Activated B cell treated with CpG ODN at 0.5 μM for 24 hours (primary cell): ENCODE results near the gene NCL. TPM values are rescaled to one million over a fixed set of nuclear protein-coding genes. Genes with fewer than 3 reads are reported as not detected.
A peak's percentile ranks its signal among the peaks of the same experiment; 100 is the strongest.
"Not testable (repeated sequence)": the region's sequence is repeated elsewhere in the genome, so short reads cannot be mapped to it uniquely, and the experiment has no call there.

Experiments used
- ATAC-seq: fragments of 200-7000 bp; cut with Tn5 transposase; one replicate; pipeline ENCODE4 v1.10.0; 2021; ENCODE audit warnings: low read depth, mild to moderate bottlenecking, moderate library complexity
- CTCF ChIA-PET: fragments of 350-600 bp; sonication (Branson Sonifier 250); formaldehyde crosslinking; loops from one replicate; lab custom pipeline; 2021; ENCODE audit warnings: antibody characterized with exemption; lab: Charles Lee
- POLR2A ChIA-PET: fragments of 350-600 bp; sonication (Branson Sonifier 250); formaldehyde crosslinking; loops from one replicate; lab custom pipeline; 2021; ENCODE audit warnings: antibody characterized with exemption; lab: Charles Lee
- DNase-seq: peaks from one replicate; pipeline ENCODE4 v3.0.0; 2022
- H3K27ac Mint-ChIP-seq: one replicate; pipeline ENCODE4 v1.8.0; 2020; ENCODE audit warnings: mixed read lengths
- H3K27me3 Mint-ChIP-seq: one replicate; pipeline ENCODE4 v1.8.0; 2021; ENCODE audit warnings: mixed read lengths
- H3K36me3 Mint-ChIP-seq: one replicate; pipeline ENCODE4 v1.8.0; 2021; ENCODE audit warnings: low read depth, mixed read lengths
- H3K4me1 Mint-ChIP-seq: one replicate; pipeline ENCODE4 v1.8.0; 2021; ENCODE audit warnings: mixed read lengths
- H3K4me3 Mint-ChIP-seq: one replicate; pipeline ENCODE4 v1.8.0; 2020; ENCODE audit warnings: mild to moderate bottlenecking, mixed read lengths
- H3K9me3 Mint-ChIP-seq: one replicate; pipeline ENCODE4 v1.8.0; 2020; ENCODE audit warnings: mixed read lengths
- intact Hi-C: fragments of 100-400 bp; cut with micrococcal nuclease; formaldehyde crosslinking; loops from one replicate; pipeline ENCODE4 v1.15.1; 2024
- total RNA-seq: library from RNA; stranded (reverse); gene quantifications from 2 replicates; pipeline ENCODE4 v1.2.3, GENCODE V29; 2022
- TF ChIP-seq, protein P1 (sequence below): fragments of 200-600 bp; IDR thresholded peaks from one replicate; pipeline ENCODE4 v1.8.0; 2022; ENCODE audit warnings: antibody characterized with exemption, mild to moderate bottlenecking

The NCL gene
- total RNA-seq, 1 donor from 2014 or later = 693 TPM

DNA sequence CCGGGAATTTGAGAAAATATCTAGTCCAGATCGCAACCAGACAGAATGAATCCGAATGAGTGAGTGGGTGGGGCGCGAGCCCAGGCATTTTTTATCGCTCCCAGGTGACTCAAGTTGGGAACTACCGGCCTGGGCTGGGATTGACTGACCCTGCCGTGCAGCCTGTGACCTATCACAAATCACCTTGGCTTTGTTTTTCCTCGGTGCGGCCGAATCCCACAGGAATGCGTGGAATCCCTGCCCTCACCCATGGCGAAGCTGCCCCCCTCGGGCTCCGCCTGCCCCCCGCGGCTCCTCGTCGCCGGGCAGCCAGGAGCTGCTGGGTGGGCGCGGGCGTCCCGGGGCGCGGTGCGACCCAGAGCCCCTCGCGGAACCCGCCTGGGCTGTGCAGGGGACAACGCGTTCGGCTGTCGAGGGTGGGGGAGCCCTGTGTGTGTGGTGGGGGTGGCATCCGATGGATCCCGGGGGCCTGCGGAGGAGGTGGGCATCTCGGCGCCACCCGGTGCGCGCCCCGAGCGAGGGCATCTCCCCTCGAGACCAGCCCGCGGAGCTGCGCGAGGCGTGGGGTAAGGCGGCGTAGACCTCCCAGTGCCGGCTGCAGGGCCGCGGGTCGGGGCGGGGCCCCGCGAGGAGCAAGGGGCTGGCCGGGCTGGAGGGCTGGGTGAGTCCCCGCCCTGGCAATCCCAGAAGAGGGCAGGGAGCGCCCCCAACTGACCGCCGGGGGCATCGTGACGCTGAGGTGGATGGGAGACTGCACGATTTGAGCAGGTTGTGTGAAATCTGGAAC lies 52.3 kb downstream of the NCL start:
- ChIA-PET POLR2A (interaction anchor here (0.8 to 1.8 kb wide), 2 partner anchors 16 to 18 kb away, joined by 3 to 9 read pairs; partner anchors contain the start of gene B3GNT7), CTCF (interaction anchor here (0.8 to 9.7 kb wide), 20 partner anchors 11 to 309 kb away, joined by 3 to 79 read pairs (median 4); no protein-coding TSS in a partner anchor)
- H3K36me3 Mint-ChIP-seq = no peaks in the 10 kb centered on the region

DNA sequence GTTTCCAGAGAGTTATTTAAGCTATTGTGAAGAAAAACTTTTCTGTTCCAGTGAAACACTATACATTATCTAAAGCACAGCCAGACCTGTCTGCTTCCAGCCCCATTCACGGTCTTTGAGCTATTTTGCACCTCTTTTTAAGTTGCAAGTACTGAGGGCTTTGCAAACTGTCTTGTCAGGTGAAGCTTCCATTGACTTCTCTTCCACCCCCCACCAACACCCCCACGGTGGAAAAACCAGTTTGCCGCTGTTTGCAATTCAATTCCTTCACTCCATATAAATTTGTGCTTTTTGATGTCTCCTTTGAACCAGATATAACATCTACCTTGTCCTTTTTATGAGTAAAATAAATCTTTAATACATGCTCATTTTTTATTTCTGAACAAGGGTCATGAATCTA lies 53.0 kb downstream of the NCL start:
- Mint-ChIP-seq H3K27ac (no peak overlapping the region), H3K4me3 (peak overlapping the region; percentile 56), H3K36me3 (no peaks in the 10 kb centered on the region), H3K9me3 (peaks cover 2% of the 10 kb centered on the region), H3K4me1 (peaks cover 9% of the 10 kb centered on the region), H3K27me3 (peaks cover 13% of the 10 kb centered on the region)
- POLR2A ChIA-PET = interaction anchor here (1.8 kb wide), 1 partner anchor 17 kb away, joined by 9 read pairs; no protein-coding TSS in a partner anchor
- CTCF ChIA-PET = interaction anchor here (0.8 to 9.7 kb wide), 6 partner anchors 11 to 308 kb away, joined by 3 to 79 read pairs (median 24); no protein-coding TSS in a partner anchor
- DNase-seq (no peak), ATAC-seq (no peak)
- intact Hi-C loops = no loop called here
- TF ChIP-seq, protein P1, sequence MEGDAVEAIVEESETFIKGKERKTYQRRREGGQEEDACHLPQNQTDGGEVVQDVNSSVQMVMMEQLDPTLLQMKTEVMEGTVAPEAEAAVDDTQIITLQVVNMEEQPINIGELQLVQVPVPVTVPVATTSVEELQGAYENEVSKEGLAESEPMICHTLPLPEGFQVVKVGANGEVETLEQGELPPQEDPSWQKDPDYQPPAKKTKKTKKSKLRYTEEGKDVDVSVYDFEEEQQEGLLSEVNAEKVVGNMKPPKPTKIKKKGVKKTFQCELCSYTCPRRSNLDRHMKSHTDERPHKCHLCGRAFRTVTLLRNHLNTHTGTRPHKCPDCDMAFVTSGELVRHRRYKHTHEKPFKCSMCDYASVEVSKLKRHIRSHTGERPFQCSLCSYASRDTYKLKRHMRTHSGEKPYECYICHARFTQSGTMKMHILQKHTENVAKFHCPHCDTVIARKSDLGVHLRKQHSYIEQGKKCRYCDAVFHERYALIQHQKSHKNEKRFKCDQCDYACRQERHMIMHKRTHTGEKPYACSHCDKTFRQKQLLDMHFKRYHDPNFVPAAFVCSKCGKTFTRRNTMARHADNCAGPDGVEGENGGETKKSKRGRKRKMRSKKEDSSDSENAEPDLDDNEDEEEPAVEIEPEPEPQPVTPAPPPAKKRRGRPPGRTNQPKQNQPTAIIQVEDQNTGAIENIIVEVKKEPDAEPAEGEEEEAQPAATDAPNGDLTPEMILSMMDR = no peak

More for the DNA sequence above, 52.3 kb downstream of the NCL start:
- Mint-ChIP-seq H3K27ac (no peak overlapping the region), H3K4me3 (peak overlapping the region; percentile 56), H3K4me1 (peaks cover 9% of the 10 kb centered on the region), H3K9me3 (peaks cover 2% of the 10 kb centered on the region), H3K27me3 (peaks cover 13% of the 10 kb centered on the region)
- intact Hi-C loops = loop anchor here (1.0 to 2.0 kb wide), 5 partner anchors 17 to 308 kb away; partner anchors contain the start of gene B3GNT7
- DNase-seq = peak; percentile 86
- ATAC-seq = peak; percentile 100
- TF ChIP-seq, protein P1 = no peak

DNA sequence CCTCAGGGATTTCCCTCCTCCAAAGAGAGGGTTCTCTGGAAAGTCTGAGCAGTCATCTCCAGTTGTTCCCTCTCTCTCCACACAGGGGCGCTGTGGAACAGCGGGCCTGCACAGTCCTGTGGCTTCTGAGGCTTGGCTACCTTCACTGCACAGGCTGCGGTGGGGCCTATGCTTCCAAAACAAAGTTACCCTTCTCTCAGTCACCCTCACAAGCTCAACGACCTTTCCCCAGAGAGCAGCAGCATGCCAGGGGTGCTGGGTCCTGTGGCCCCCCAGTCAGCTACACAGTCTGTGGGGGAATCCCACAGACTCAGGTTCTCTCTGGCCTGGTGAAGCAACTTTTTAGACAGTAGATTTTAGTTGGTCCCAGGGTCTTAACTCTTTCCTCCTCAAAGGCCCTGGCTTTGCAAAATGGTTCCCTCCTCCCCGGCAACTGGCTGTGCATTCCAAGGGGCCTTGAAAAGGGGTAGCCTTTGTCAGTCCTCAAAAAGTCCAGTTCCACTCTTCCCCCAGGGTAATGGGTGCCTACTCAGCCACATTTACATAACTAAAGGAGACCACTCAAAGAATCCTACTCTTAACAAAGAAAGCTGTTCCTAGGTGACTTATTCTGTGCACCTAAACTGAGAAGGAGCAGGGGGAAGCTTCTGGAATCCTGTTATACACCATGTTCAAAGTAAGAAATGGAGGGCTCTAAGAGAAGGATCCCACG lies 53.8 kb downstream of the NCL start:
- DNase-seq (no peak), ATAC-seq (no peak)
- H3K36me3 Mint-ChIP-seq = no peaks in the 10 kb centered on the region
- peaks cover 2% of the 10 kb centered on the region for H3K9me3 Mint-ChIP-seq
- TF ChIP-seq, protein P1 = no peak
- intact Hi-C loops = no loop called here
- no peak overlapping the region for H3K27ac Mint-ChIP-seq
- peaks cover 9% of the 10 kb centered on the region for H3K27me3 Mint-ChIP-seq
- CTCF ChIA-PET = interaction anchor here (1.3 to 9.7 kb wide), 6 partner anchors 10 to 308 kb away, joined by 4 to 79 read pairs (median 24); no protein-coding TSS in a partner anchor
- H3K4me3 Mint-ChIP-seq = no peak overlapping the region
- peaks cover 16% of the 10 kb centered on the region for H3K4me1 Mint-ChIP-seq
- POLR2A ChIA-PET = interaction anchor here (1.0 to 1.8 kb wide), 2 partner anchors 16 to 112 kb away, joined by 3 to 9 read pairs; no protein-coding TSS in a partner anchor

DNA sequence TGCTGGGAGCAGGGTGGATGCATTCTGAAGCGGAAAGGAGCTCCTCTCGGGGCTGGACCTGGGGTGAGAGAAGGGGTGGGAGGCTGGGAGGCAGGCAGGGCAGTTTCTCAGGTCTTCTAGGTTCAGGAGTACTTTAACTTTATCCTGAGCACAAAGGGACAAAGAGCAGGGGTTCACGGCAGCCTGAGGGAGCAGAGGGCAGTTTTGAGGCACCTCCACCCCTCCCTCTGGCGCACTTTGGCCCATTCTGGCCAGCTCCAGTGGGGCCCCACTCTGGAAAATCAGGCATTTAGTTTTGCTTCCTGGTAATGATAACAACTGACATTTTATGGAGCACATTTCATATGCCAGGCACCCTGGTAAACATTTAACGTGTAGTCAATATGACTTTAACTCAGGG lies 54.5 kb downstream of the NCL start:
- Mint-ChIP-seq H3K9me3 (peaks cover 2% of the 10 kb centered on the region), H3K4me1 (peaks cover 22% of the 10 kb centered on the region), H3K4me3 (no peak overlapping the region), H3K36me3 (no peaks in the 10 kb centered on the region), H3K27ac (no peak overlapping the region), H3K27me3 (peaks cover 9% of the 10 kb centered on the region)
- TF ChIP-seq, protein P1 = no peak
- no peak for ATAC-seq
- CTCF ChIA-PET = interaction anchor here (1.0 to 9.7 kb wide), 3 partner anchors 111 to 182 kb away, joined by 3 to 79 read pairs (median 9); no protein-coding TSS in a partner anchor
- no peak for DNase-seq
- POLR2A ChIA-PET = interaction anchor here (0.8 to 1.0 kb wide), 2 partner anchors 111 to 1593 kb away, joined by 3 to 6 read pairs; no protein-coding TSS in a partner anchor
- intact Hi-C loops = no loop called here

DNA sequence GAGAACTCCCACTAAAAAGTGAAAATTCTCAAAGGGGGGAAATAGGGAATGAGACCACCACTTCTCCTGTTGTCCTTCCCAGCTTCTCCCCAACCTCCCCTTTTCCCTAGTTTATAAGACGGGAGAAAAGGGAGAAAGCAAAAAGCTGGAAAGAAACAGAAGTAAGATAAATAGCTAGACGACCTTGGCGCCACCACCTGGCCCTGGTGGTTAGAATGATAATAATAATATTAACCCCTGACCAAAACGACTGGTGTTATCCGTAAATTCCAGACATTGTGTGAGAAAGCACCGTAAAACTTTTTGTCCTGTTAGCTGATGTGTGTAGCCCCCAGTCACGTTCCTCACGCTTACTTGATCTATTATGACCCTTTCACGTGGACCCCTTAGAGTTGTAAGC lies 56.0 kb downstream of the NCL start:
- H3K4me1 Mint-ChIP-seq = peaks cover 24% of the 10 kb centered on the region
- DNase-seq, H3K36me3 Mint-ChIP-seq, H3K27ac Mint-ChIP-seq, H3K27me3 Mint-ChIP-seq, H3K9me3 Mint-ChIP-seq, ATAC-seq, intact Hi-C loops, H3K4me3 Mint-ChIP-seq: not testable (repeated sequence)
- POLR2A ChIA-PET = interaction anchor here (2.0 kb wide), 1 partner anchor 14 kb away, joined by 9 read pairs; the partner anchor contains the start of gene B3GNT7
- CTCF ChIA-PET = interaction anchor here (3.7 to 9.7 kb wide), 2 partner anchors 110 to 180 kb away, joined by 50 to 79 read pairs; no protein-coding TSS in a partner anchor

DNA sequence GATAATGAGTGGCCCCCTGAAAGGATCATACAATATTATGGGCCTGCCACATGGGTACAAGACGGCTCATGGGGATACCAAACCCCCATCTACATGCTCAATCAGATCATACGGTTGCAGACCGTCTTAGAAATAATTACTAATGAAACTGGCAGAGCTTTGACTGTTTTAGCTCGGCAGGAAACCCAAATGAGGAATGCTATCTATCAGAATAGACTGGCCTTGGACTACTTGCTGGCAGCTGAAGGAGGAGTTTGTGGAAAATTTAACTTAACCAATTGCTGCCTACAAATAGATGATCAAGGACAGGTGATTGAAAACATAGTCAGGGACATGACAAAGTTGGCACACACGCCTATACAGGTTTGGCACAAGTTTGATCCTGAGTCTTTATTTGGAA lies 56.6 kb downstream of the NCL start:
- H3K36me3 Mint-ChIP-seq, ATAC-seq, H3K9me3 Mint-ChIP-seq, H3K4me3 Mint-ChIP-seq, H3K27ac Mint-ChIP-seq, intact Hi-C loops, H3K27me3 Mint-ChIP-seq, DNase-seq: not testable (repeated sequence)
- peaks cover 23% of the 10 kb centered on the region for H3K4me1 Mint-ChIP-seq
- POLR2A ChIA-PET = interaction anchor here (2.0 kb wide), 1 partner anchor 13 kb away, joined by 9 read pairs; the partner anchor contains the start of gene B3GNT7
- CTCF ChIA-PET = interaction anchor here (0.8 to 9.7 kb wide), 5 partner anchors 11 to 180 kb away, joined by 3 to 79 read pairs (median 3); no protein-coding TSS in a partner anchor
